Duodenal mucosa (tissue), 2 donors: ENCODE results near the gene COQ8A.

Source experiments
- H3K27ac ChIP-seq: one replicate; pipeline ENCODE4 v1.7.0; 2013; ENCODE audit warnings: low read depth, low read length
- H3K27me3 ChIP-seq, 2 donors: one replicate each; pipeline ENCODE4 v1.7.0; 2013; ENCODE audit warnings: low read length in 2 of 2, control low read depth in 1 of 2; ENCODE audit not compliant: insufficient read depth in 2 of 2, control insufficient read depth in 1 of 2
- H3K36me3 ChIP-seq, 2 donors: one replicate each; pipeline ENCODE4 v1.7.0; 2013; ENCODE audit warnings: low read length in 2 of 2, control low read depth in 1 of 2; ENCODE audit not compliant: insufficient read depth in 2 of 2, control insufficient read depth in 1 of 2
- H3K4me1 ChIP-seq, 2 donors: one replicate each; pipeline ENCODE4 v1.7.0; 2013; ENCODE audit warnings: low read length in 2 of 2, control low read depth in 1 of 2; ENCODE audit not compliant: insufficient read depth in 2 of 2, control insufficient read depth in 1 of 2
- H3K4me3 ChIP-seq, 2 donors: one replicate each; pipeline ENCODE4 v1.7.0; 2013; ENCODE audit warnings: low read length in 2 of 2, low read depth in 1 of 2
- H3K9ac ChIP-seq, 2 donors: one replicate each; pipeline ENCODE4 v1.7.0; 2013; ENCODE audit warnings: low read length in 2 of 2, low read depth in 1 of 2
- H3K9me3 ChIP-seq, 2 donors: one replicate each; pipeline ENCODE4 v1.7.0; 2013; ENCODE audit warnings: low read length in 2 of 2, control low read depth in 1 of 2; ENCODE audit not compliant: control insufficient read depth in 1 of 2

COQ8A gene

GRCh38 chr1:226940029-226940805 lies at the start of gene COQ8A:
COQ8A (plus strand) TSS chr1:226940294; CDS start chr1:226961386, 21,092 bp downstream.
- Histone ChIP-seq H3K27ac (peak within 1 kb of the TSS; percentile 97), H3K9ac (peak within 1 kb of the TSS; percentile 89 to 97), H3K9me3 (peaks cover 0 to 3% of the 10 kb centered on the region in 2 donors), H3K4me3 (peak within 1 kb of the TSS; percentile 83 to 95), H3K4me1 (peaks cover 50 to 54% of the 10 kb centered on the region in 2 donors), H3K27me3 (no peaks in the 10 kb centered on the region), H3K36me3 (no peaks in the 10 kb centered on the region)

GRCh38 chr1:226890331-226891108 lies 49.6 kb upstream of the COQ8A start:
- Histone ChIP-seq H3K9ac (no peak overlapping the region), H3K4me1 (peaks cover 0 to 5% of the 10 kb centered on the region in 2 donors), H3K27me3 (no peaks in the 10 kb centered on the region), H3K4me3 (no peak overlapping the region), H3K27ac (no peak overlapping the region), H3K9me3 (no peaks in the 10 kb centered on the region), H3K36me3 (peaks cover 20 to 55% of the 10 kb centered on the region in 2 donors)

- no peaks in the 10 kb centered on the region for H3K27me3 ChIP-seq
- peaks cover 26 to 63% of the 10 kb centered on the region in 2 donors for H3K36me3 ChIP-seq
- H3K27ac ChIP-seq = no peak overlapping the region
These were observed 48.7 kb upstream of the COQ8A start for GRCh38 chr1:226891346-226891745.

GRCh38 chr1:226891846-226892523 lies 48.1 kb upstream of the COQ8A start:
- H3K27ac ChIP-seq = no peak overlapping the region
- H3K36me3 ChIP-seq = peaks cover 27 to 66% of the 10 kb centered on the region in 2 donors
- no peaks in the 10 kb centered on the region for H3K27me3 ChIP-seq

More at GRCh38 chr1:226891346-226891745, 48.7 kb upstream of the COQ8A start:
- peaks cover 0 to 3% of the 10 kb centered on the region in 2 donors for H3K4me1 ChIP-seq
- H3K9ac ChIP-seq = no peak overlapping the region
- H3K4me3 ChIP-seq = no peak overlapping the region
- no peaks in the 10 kb centered on the region for H3K9me3 ChIP-seq

GRCh38 chr1:226892524-226892875 lies 47.6 kb upstream of the COQ8A start:
- Histone ChIP-seq H3K27ac (no peak overlapping the region), H3K4me1 (no peaks in the 10 kb centered on the region), H3K36me3 (peaks cover 27 to 69% of the 10 kb centered on the region in 2 donors), H3K9me3 (no peaks in the 10 kb centered on the region), H3K4me3 (no peak overlapping the region), H3K9ac (no peak overlapping the region), H3K27me3 (no peaks in the 10 kb centered on the region)

More at GRCh38 chr1:226891846-226892523, 48.1 kb upstream of the COQ8A start:
- H3K9ac ChIP-seq = no peak overlapping the region
- H3K9me3 ChIP-seq = no peaks in the 10 kb centered on the region
- H3K4me1 ChIP-seq = no peaks in the 10 kb centered on the region
- no peak overlapping the region for H3K4me3 ChIP-seq

GRCh38 chr1:226893936-226894335 lies 46.2 kb upstream of the COQ8A start:
- Histone ChIP-seq H3K4me3 (no peak overlapping the region), H3K36me3 (peaks cover 18 to 57% of the 10 kb centered on the region in 2 donors)

GRCh38 chr1:226894826-226895225 lies 45.3 kb upstream of the COQ8A start:
- H3K9ac ChIP-seq = no peak overlapping the region
- H3K36me3 ChIP-seq = peaks cover 24 to 59% of the 10 kb centered on the region in 2 donors
- H3K4me1 ChIP-seq = no peaks in the 10 kb centered on the region
- no peak overlapping the region for H3K27ac ChIP-seq
- H3K9me3 ChIP-seq = no peaks in the 10 kb centered on the region
- no peak overlapping the region for H3K4me3 ChIP-seq
- H3K27me3 ChIP-seq = no peaks in the 10 kb centered on the region

More at GRCh38 chr1:226893936-226894335, 46.2 kb upstream of the COQ8A start:
- Histone ChIP-seq H3K27me3 (no peaks in the 10 kb centered on the region), H3K9me3 (no peaks in the 10 kb centered on the region), H3K4me1 (no peaks in the 10 kb centered on the region), H3K9ac (no peak overlapping the region), H3K27ac (no peak overlapping the region)

GRCh38 chr1:226895644-226896043 lies 44.5 kb upstream of the COQ8A start:
- Histone ChIP-seq H3K9ac (no peak overlapping the region), H3K27me3 (no peaks in the 10 kb centered on the region), H3K36me3 (peaks cover 24 to 63% of the 10 kb centered on the region in 2 donors), H3K4me1 (no peaks in the 10 kb centered on the region), H3K4me3 (no peak overlapping the region), H3K27ac (no peak overlapping the region), H3K9me3 (no peaks in the 10 kb centered on the region)

GRCh38 chr1:226898246-226898645 lies 41.8 kb upstream of the COQ8A start:
- H3K9ac ChIP-seq = no peak overlapping the region
- H3K4me1 ChIP-seq = no peaks in the 10 kb centered on the region
- no peak overlapping the region for H3K27ac ChIP-seq
- H3K9me3 ChIP-seq = no peaks in the 10 kb centered on the region
- H3K36me3 ChIP-seq = peaks cover 16 to 43% of the 10 kb centered on the region in 2 donors
- no peak overlapping the region for H3K4me3 ChIP-seq
- no peaks in the 10 kb centered on the region for H3K27me3 ChIP-seq
